C4-2B (cell line): ENCODE results near the gene AXL.
"Not testable (repeated sequence)": the region's sequence is repeated elsewhere in the genome, so short reads cannot be mapped to it uniquely, and the experiment has no call there.

Source experiments
- H3K27ac ChIP-seq: fragments of 450-650 bp; 2 replicates; pipeline ENCODE4 v1.5.1; 2017
- ZFX ChIP-seq: fragments of 450-650 bp; IDR thresholded peaks from 2 replicates; pipeline ENCODE4 v1.6.1; 2017
- TF ChIP-seq, protein P1 (sequence below): fragments of 450-650 bp; conservative IDR thresholded peaks from 2 replicates; pipeline ENCODE4 v1.5.1; 2017; ENCODE audit warnings: mild to moderate bottlenecking

The AXL gene

DNA sequence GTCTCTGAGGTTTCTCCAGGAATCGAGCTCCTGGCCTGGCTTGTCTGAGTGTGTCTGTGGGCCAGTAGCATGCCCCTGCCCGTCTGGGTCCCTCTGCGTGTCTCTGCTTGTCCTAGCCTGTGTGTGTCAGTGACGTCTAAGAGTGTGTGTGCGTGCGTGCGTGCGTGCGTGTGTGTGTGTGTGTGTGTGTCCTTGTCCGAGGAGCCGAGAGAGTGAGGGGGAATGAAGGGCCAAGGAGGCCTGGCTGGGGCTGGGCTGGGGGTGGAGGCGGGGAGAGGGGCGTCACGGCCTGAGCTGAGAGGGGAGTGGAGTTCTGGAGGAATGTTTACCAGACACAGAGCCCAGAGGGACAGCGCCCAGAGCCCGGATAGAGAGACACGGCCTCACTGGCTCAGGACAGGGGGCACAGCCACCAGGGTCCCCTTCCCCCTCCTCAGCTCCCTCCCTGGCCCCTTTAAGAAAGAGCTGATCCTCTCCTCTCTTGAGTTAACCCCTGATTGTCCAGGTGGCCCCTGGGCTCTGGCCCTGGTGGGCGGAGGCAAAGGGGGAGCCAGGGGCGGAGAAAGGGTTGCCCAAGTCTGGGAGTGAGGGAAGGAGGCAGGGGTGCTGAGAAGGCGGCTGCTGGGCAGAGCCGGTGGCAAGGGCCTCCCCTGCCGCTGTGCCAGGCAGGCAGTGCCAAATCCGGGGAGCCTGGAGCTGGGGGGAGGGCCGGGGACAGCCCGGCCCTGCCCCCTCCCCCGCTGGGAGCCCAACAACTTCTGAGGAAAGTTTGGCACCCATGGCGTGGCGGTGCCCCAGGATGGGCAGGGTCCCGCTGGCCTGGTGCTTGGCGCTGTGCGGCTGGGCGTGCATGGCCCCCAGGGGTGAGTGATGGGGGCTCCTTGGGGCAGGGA lies at the start of gene AXL:
TSS of gene AXL (plus strand) at position 609 of the 893 bp plus-strand sequence. CDS start at position 779, 170 bp downstream.
- TF ChIP-seq ZFX, result no peak
- TF ChIP-seq, protein P1, sequence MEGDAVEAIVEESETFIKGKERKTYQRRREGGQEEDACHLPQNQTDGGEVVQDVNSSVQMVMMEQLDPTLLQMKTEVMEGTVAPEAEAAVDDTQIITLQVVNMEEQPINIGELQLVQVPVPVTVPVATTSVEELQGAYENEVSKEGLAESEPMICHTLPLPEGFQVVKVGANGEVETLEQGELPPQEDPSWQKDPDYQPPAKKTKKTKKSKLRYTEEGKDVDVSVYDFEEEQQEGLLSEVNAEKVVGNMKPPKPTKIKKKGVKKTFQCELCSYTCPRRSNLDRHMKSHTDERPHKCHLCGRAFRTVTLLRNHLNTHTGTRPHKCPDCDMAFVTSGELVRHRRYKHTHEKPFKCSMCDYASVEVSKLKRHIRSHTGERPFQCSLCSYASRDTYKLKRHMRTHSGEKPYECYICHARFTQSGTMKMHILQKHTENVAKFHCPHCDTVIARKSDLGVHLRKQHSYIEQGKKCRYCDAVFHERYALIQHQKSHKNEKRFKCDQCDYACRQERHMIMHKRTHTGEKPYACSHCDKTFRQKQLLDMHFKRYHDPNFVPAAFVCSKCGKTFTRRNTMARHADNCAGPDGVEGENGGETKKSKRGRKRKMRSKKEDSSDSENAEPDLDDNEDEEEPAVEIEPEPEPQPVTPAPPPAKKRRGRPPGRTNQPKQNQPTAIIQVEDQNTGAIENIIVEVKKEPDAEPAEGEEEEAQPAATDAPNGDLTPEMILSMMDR, result no peak
- H3K27ac ChIP-seq, result no peak within 1 kb of the TSS

DNA sequence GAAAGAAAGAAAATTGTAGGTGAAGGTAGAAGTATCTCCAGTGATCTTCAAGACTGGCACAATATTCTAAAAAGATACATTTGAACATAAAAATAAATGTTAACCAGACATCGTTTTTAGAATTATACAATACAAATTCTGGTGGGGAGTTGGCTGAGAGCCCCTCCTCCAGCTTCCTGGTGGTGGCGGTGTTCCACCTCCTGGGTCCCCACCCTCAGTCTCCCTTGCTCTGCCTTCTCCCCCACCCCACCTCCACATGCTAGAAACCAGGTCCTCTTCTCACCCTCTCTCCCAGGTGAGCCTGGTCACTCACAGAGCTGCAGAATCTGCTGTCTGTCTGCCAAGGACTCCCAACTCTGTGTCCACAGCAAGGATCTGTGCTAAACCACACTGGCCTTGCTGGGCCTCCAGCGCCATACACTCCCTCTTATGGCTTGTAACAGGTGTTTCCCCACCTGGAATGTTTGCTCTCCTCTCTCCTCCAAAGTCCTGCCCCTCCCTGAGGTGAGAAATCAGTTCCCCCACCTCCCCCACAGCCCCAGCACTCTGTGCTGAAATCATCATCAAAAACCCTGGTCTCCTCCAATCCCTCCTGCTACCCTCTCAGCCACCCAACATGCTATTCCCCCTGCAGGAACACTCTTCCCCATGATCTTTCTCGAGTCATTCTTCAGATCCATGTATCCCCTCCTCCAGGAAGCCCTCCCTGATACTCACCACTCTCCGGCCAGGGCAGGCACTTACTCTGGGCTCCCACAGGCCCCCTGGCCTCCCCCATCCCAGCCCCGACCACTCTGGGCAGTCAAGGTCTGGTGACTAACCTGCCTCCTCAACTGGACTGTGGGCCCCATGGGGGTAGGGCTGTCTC lies 46.5 kb upstream of the AXL start:
- H3K27ac ChIP-seq, result no peak overlapping the region
- TF ChIP-seq ZFX, result no peak
- TF ChIP-seq, protein P1, result no peak

DNA sequence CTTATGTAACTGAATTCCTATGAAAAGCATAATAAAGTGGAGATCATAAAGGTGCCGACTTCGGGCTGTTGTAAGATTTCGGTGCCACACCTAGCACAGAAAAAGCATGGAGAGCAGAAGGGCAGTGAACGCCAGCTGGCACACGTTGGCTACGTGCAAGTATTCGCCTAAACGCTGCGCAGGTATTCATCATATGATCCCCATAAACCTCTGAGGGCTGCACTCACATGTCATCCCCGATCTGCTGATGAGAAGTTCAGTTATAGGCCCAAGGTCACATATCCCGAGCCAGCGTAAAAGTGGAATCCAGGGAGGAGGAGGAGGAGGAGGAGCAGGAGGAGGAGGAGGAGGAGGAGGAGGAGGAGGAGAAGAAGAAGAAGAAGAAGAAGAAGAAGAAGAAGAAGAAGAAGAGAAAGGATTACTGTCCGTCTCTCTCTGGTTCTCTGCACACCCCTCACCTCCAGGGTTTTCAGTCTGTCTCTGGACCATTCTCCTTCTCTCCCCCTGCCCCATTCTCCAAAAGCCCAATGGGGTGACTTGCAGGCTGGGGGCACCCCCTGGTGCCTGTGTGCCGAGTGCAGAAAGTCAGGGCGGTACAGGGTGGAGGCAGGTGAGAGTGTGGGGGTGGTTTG lies 44.6 kb upstream of the AXL start:
- TF ChIP-seq, protein P1, result no peak
- TF ChIP-seq ZFX, result no peak
- H3K27ac ChIP-seq, result no peak overlapping the region

DNA sequence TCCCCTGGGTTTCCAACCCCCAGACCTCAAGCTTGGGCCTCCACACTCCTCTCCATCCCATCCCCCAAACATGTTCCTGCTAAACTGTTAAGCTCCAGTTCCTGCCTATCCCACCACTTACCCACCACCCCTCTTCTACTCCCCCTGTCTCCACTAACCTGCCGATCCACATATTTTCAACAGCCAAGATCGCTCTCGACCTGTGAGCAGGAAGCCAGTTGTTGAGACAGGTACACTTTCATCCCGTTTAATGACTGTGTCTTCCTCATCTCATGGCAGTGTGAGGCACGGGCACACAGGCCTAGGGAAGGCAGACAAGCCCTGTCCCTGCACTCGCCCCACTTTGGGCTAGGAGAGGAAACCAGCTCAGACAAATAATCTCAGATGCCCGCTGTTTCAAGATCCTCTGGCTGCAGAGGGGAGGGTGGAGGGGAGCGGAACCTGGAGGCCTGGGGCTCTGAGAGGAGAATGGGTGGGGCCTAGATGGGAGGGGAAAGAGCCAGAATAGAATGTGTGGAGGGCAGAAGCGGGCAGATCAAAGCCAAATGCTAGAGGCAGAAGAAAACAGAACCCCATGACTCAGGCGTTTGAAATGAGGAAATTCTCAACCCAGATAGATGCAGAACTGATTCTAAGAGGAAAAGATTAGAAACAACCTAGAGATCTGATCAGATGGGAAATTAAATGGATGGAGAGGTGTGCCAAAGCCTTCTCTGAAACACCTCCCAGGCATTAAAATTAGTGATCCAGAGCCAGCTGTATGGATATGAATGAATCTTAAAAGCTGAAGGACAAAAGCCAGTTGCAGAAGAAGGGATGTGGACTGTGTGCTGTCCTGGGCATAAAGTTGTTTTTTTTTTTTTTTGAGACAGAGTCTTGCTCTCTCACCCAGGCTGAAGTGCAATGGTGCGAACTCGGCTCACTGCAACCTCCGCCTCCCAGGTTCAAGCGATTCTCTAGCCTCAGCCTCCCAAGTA lies 42.9 kb upstream of the AXL start:
- TF ChIP-seq, protein P1, result no peak
- no peak for TF ChIP-seq ZFX
- H3K27ac ChIP-seq, result no peak overlapping the region

DNA sequence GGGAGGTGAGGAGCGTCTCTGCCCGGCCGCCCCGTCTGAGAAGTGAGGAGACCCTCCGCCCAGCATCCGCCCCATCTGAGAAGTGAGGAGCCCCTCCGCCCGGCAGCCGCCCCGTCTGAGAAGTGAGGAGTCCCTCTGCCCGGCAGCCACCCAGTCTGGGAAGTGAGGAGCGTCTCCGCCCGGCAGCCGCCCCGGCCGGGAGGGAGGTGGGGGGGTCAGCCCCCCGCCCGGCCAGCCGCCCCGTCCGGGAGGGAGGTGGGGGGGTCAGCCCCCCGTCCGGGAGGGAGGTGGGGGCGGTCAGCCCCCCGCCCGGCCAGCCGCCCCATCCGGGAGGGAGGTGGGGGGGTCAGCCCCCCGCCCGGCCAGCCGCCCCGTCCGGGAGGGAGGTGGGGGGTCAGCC lies 38.9 kb upstream of the AXL start:
- H3K27ac ChIP-seq, result not testable (repeated sequence)

DNA sequence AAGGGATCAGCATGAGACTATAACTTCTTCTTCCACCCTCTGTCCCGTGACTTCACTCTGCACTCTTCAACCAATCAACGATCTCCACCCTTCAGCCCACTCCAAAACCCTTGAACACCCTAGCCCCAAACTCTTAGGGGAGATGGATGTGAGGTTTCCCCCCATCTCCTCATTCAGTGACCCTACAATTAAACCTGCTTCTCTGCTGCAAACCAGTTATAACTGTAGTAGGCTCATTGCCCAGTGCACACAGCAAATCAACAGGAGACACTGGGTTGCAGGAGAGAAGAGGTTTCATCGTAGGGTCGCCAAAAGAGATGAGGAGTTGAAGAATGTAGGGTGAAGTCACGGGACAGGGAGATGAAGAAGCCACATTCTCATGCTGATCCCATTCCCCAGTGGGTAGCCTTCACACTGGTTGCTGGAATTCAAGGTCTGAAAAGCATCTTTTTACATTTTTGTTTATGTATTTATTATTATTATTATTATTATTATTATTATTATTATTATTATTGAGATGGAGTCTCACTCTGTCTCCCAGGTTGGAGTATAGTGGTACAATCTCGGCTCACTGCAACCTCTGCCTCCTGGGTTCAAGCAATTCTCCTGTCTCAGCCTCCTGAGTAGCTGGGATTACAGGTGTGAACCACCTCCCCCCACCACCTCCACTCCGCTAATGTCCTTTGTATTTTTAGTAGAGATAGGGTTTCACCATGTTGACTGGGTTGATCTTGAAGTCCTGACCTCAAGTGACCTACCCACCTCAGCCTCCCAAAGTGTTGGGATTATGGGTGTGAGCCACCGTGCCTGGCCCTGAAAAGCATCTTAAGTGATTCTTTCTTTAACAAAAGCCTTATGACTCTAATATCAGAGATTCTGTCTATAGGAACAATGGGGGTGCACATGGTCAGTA lies 31.8 kb upstream of the AXL start:
- H3K27ac ChIP-seq, result no peak overlapping the region
- TF ChIP-seq, protein P1, result no peak
- no peak for TF ChIP-seq ZFX
